GM23338 (cell line): ENCODE data around the gene CFAP65. TPM values are rescaled to one million over a fixed set of nuclear protein-coding genes. Genes with fewer than 3 reads are reported as not detected.

Source experiments
- ATAC-seq: fragments of 200-7000 bp; cut with Tn5 transposase; 3 replicates; pipeline ENCODE4 v1.9.1; 2020
- DNase-seq: peaks from one replicate; pipeline ENCODE4 v3.0.0-alpha.2; 2015; ENCODE audit warnings: low spot score
- H2AFZ ChIP-seq: fragments of 200-600 bp; sonication (generic); 2 replicates; pipeline ENCODE4 v1.8.0; 2016; ENCODE audit warnings: antibody characterized with exemption, mild to moderate bottlenecking, moderate library complexity
- H3F3A ChIP-seq: fragments of 200-600 bp; sonication (generic); replicated peaks from 2 replicates; pipeline ENCODE4 v1.8.0; 2017; ENCODE audit warnings: antibody characterized with exemption, mixed run types, low read depth
- H3K27ac ChIP-seq: fragments of 200-600 bp; sonication (generic); 2 replicates; pipeline ENCODE4 v1.6.1; 2016; ENCODE audit warnings: low read depth
- H3K27me3 ChIP-seq: fragments of 200-600 bp; sonication (generic); 2 replicates; pipeline ENCODE4 v1.8.0; 2016; ENCODE audit warnings: mild to moderate bottlenecking, mixed run types, moderate library complexity; ENCODE audit not compliant: insufficient read depth
- H3K36me3 ChIP-seq: fragments of 200-600 bp; sonication (generic); 2 replicates; pipeline ENCODE4 v1.8.0; 2016; ENCODE audit warnings: mild to moderate bottlenecking; ENCODE audit not compliant: insufficient read depth
- H3K4me1 ChIP-seq: fragments of 200-600 bp; sonication (generic); 2 replicates; pipeline ENCODE4 v1.8.0; 2016; ENCODE audit warnings: mild to moderate bottlenecking, moderate library complexity; ENCODE audit not compliant: insufficient read depth
- H3K4me2 ChIP-seq: fragments of 200-600 bp; sonication (generic); 2 replicates; pipeline ENCODE4 v1.7.1; 2017; ENCODE audit warnings: mixed run types
- H3K4me3 ChIP-seq: fragments of 200-600 bp; sonication (generic); 2 replicates; pipeline ENCODE4 v1.6.1; 2016; ENCODE audit warnings: mixed run types
- H3K79me2 ChIP-seq: fragments of 200-600 bp; sonication (generic); replicated peaks from 2 replicates; pipeline ENCODE4 v1.8.0; 2017; ENCODE audit warnings: mild to moderate bottlenecking; ENCODE audit not compliant: insufficient read depth
- H3K9me2 ChIP-seq: fragments of 200-600 bp; sonication (generic); 2 replicates; pipeline ENCODE4 v1.8.0; 2017; ENCODE audit not compliant: insufficient read depth
- H4K20me1 ChIP-seq: fragments of 200-600 bp; sonication (generic); replicated peaks from 2 replicates; pipeline ENCODE4 v1.8.0; 2017; ENCODE audit warnings: mild to moderate bottlenecking; ENCODE audit not compliant: insufficient read depth
- H3K27ac Mint-ChIP-seq: 2 replicates; pipeline ENCODE4 v1.8.0; 2020; ENCODE audit warnings: inconsistent platforms, mild to moderate bottlenecking, moderate library complexity, mixed read lengths
- H3K27me3 Mint-ChIP-seq: 3 replicates; pipeline ENCODE4 v1.8.0; 2022; ENCODE audit warnings: low read depth, mild to moderate bottlenecking, moderate library complexity, mixed read lengths, inconsistent platforms; ENCODE audit not compliant: insufficient read depth, poor library complexity
- H3K36me3 Mint-ChIP-seq: 3 replicates; pipeline ENCODE4 v1.8.0; 2021; ENCODE audit warnings: low read depth, mild to moderate bottlenecking, inconsistent platforms, moderate library complexity, mixed read lengths
- H3K4me1 Mint-ChIP-seq: 3 replicates; pipeline ENCODE4 v1.8.0; 2020; ENCODE audit warnings: mild to moderate bottlenecking, inconsistent platforms, mixed read lengths
- H3K4me3 Mint-ChIP-seq: 3 replicates; pipeline ENCODE4 v1.8.0; 2021; ENCODE audit warnings: moderate library complexity, mild to moderate bottlenecking, inconsistent platforms, mixed read lengths
- H3K9me3 Mint-ChIP-seq: 3 replicates; pipeline ENCODE4 v1.8.0; 2020; ENCODE audit warnings: moderate library complexity, mild to moderate bottlenecking, inconsistent platforms, mixed read lengths
- EZH2 ChIP-seq: fragments of 200-600 bp; sonication (generic); IDR thresholded peaks from one replicate; pipeline ENCODE4 v1.8.0; 2017; ENCODE audit warnings: antibody characterized with exemption, mild to moderate bottlenecking, low read depth; ENCODE audit not compliant: unreplicated experiment
- EZH2phosphoT487 ChIP-seq: fragments of 200-600 bp; sonication (generic); IDR thresholded peaks from one replicate; pipeline ENCODE4 v1.8.1; 2018; ENCODE audit warnings: antibody characterized with exemption; ENCODE audit not compliant: unreplicated experiment
- NANOG ChIP-seq: IDR thresholded peaks from 2 replicates; pipeline ENCODE4 v1.6.1; 2016; ENCODE audit warnings: antibody characterized with exemption, borderline replicate concordance
- STAT1 ChIP-seq: IDR thresholded peaks from one replicate; pipeline ENCODE4 v1.6.1; 2016; ENCODE audit warnings: antibody characterized with exemption; ENCODE audit not compliant: unreplicated experiment
- ZNF114 ChIP-seq: fragments of 250-450 bp; sonication (Bioruptor Pico); IDR thresholded peaks from 2 replicates; pipeline ENCODE4 v1.5.0; 2020; ENCODE audit warnings: mild to moderate bottlenecking, moderate library complexity
- ZNF331 ChIP-seq: fragments of 250-450 bp; sonication (Bioruptor Pico); IDR thresholded peaks from 2 replicates; pipeline ENCODE4 v1.5.0; 2020; ENCODE audit warnings: low read depth, mild to moderate bottlenecking, moderate library complexity
- polyA plus RNA-seq: library from polyadenylated mRNA; unstranded; fragments of >200 nt; fragmentation: Nextera tagmentation; extraction: Ambion mirVana; gene quantifications from 2 replicates; pipeline ENCODE4 v1.2.1, GENCODE V29; 2016
- total RNA-seq: library from RNA; depleted of rRNA; stranded (reverse); fragments of >200 nt; shearing (Covaris generic); gene quantifications from 2 replicates; pipeline ENCODE4 v1.2.3, GENCODE V29; 2014
- TF ChIP-seq, protein P1 (sequence below), 2 experiments: fragments of 200-600 bp in 1 of 2; sonication (generic) in 1 of 2; conservative IDR thresholded peaks; 2 replicates each; pipeline versions ENCODE4 v1.5.1 to v1.6.1; 2016 to 2017; ENCODE audit warnings: antibody characterized with exemption in 2 of 2, low read depth in 2 of 2, mild to moderate bottlenecking in 2 of 2, moderate library complexity in 1 of 2

CFAP65 gene
- total and polyA plus RNA-seq, 2 experiments from 2014 or later, result 0.38 to 0.74 TPM

DNA sequence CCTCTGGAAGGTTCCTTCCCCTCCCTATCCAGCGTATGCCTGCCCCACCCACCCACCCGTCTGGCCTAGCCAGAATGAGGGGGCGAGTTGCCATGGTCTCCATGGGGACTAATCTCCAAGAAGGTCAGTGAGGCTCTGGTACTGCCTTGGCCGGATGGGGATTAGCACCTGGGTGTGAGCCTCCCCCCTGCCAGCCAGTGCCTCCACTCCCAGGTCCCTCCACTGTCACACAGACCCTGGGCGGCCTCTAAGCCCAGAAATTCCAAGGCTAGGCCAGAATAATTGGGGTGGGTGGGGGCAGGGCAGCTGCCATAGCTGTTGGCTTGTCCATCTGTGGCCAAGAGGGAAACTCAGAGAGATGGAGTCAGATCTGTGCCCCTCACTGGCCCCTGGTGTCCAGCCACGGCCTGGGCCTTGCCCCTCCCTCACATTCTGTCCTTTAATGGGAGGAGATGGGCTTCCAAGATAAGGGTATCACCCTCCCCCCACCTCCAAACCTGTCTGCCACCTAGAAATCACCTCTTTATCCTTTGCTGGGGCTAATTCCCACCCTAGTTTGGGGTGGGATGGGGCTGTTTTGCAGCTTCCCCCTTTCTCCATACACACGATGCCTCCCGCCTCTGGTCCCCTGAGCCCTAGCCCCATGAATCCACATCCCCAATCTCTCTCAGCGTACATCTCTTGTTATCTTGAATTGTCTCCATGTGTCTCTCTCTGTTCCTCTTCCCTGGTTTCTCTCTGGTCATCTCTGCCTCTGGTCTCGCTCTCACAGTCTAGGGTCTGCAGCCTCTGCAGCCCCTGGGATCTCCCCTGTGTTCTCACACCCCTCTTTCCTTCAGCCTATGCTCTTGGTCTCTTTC, 42.1 kb downstream of the CFAP65 start:
- peaks cover 100% of the 10 kb centered on the region for H3K27me3 ChIP-seq
- peak overlapping the region; percentile 16; the same call in 1 of the 2 replicates for H2AFZ ChIP-seq
- no peak for TF ChIP-seq NANOG
- TF ChIP-seq STAT1, result no peak
- TF ChIP-seq EZH2phosphoT487, result no peak
- TF ChIP-seq, protein P1, sequence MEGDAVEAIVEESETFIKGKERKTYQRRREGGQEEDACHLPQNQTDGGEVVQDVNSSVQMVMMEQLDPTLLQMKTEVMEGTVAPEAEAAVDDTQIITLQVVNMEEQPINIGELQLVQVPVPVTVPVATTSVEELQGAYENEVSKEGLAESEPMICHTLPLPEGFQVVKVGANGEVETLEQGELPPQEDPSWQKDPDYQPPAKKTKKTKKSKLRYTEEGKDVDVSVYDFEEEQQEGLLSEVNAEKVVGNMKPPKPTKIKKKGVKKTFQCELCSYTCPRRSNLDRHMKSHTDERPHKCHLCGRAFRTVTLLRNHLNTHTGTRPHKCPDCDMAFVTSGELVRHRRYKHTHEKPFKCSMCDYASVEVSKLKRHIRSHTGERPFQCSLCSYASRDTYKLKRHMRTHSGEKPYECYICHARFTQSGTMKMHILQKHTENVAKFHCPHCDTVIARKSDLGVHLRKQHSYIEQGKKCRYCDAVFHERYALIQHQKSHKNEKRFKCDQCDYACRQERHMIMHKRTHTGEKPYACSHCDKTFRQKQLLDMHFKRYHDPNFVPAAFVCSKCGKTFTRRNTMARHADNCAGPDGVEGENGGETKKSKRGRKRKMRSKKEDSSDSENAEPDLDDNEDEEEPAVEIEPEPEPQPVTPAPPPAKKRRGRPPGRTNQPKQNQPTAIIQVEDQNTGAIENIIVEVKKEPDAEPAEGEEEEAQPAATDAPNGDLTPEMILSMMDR (conservative IDR thresholded peaks at IDR 0.05; ENCODE audit: low read depth in 2 of 2), result no peak
- no peak for TF ChIP-seq ZNF331 (CRISPR knock-in tag)
- H3K36me3 ChIP-seq, result no peaks in the 10 kb centered on the region
- Mint-ChIP-seq H3K4me3 (peak overlapping the region; percentile 46), H3K27me3 (peaks cover 97% of the 10 kb centered on the region), H3K27ac (no peak overlapping the region), H3K9me3 (0 out of 3 replicates have a peak, but pooled peaks cover 2% of the 10 kb centered on the region), H3K36me3 (no peaks in the 10 kb centered on the region; the same call in 2 of the 3 replicates), H3K4me1 (peaks cover 24% of the 10 kb centered on the region)
- DNase-seq, result no peak
- H3K79me2 ChIP-seq, result no peaks in the 10 kb centered on the region
- ATAC-seq, result no peak
- H3K27ac ChIP-seq, result no peak overlapping the region
- no peaks in the 10 kb centered on the region for H3K9me2 ChIP-seq
- 0 out of 2 replicates have a peak, but pooled peaks cover 6% of the 10 kb centered on the region for H3F3A ChIP-seq
- H4K20me1 ChIP-seq, result peaks cover 11% of the 10 kb centered on the region
- peak overlapping the region; percentile 72 for H3K4me3 ChIP-seq
- peaks cover 39% of the 10 kb centered on the region for H3K4me1 ChIP-seq
- peak overlapping the region; percentile 90 for H3K4me2 ChIP-seq

DNA sequence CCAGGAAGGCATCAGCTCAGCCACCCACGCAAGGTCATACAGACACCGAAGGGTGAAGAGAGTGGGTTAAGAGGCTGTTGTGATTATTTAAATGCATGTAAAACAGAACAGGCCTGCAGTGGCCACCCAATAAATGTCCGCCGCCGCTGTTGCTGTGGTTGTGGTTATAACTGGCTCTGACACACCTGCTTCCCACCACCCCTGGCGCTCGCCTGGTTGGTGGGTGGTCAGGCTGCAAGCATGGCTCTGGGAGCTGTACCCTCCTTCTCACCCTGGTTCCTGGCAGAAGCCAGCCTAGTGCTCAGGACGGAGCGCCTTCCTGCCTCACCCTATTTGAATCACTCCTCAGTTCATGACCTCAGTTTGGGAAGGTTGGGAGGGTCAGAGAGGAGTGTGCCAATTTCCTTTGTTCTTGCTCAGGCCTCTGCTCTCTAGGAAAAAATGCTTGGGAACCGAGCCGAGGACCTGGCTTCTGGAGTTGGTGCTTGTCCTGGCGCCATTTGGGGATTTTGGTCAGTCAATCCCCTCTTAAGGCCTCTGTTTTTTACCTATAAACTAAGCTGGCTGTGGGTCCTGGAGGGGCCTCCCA, 42.8 kb downstream of the CFAP65 start:
- no peak for ATAC-seq
- H3K27ac Mint-ChIP-seq, result no peak overlapping the region
- H3K4me2 ChIP-seq, result 0 out of 2 replicates have a peak overlapping the region, but pooled peaks have one; percentile 60
- H3K9me3 Mint-ChIP-seq, result 0 out of 3 replicates have a peak, but pooled peaks cover 2% of the 10 kb centered on the region
- 0 out of 2 replicates have a peak, but pooled peaks cover 11% of the 10 kb centered on the region for H3F3A ChIP-seq
- peaks cover 46% of the 10 kb centered on the region for H3K4me1 ChIP-seq
- H2AFZ ChIP-seq, result no peak overlapping the region
- H3K36me3 Mint-ChIP-seq, result no peaks in the 10 kb centered on the region; the same call in 2 of the 3 replicates
- no peak overlapping the region for H3K27ac ChIP-seq
- no peak overlapping the region for H3K4me3 ChIP-seq
- peaks cover 97% of the 10 kb centered on the region for H3K27me3 Mint-ChIP-seq
- peaks cover 100% of the 10 kb centered on the region for H3K27me3 ChIP-seq
- peaks cover 26% of the 10 kb centered on the region for H3K4me1 Mint-ChIP-seq
- peaks cover 7% of the 10 kb centered on the region; the same call in 1 of the 2 replicates for H4K20me1 ChIP-seq
- no peaks in the 10 kb centered on the region for H3K79me2 ChIP-seq
- no peak overlapping the region for H3K4me3 Mint-ChIP-seq
- TF ChIP-seq ZNF114 (CRISPR knock-in tag), result no peak
- TF ChIP-seq EZH2, result peak; percentile 72
- H3K9me2 ChIP-seq, result no peaks in the 10 kb centered on the region
- no peak for DNase-seq
- H3K36me3 ChIP-seq, result no peaks in the 10 kb centered on the region
